B cell (primary cell): Measurements from ENCODE around the gene ANKRD44. TPM values are rescaled to one million over a fixed set of nuclear protein-coding genes. Genes with fewer than 3 reads are reported as not detected.

Source experiments
- ATAC-seq: fragments of 200-7000 bp; cut with Tn5 transposase; one replicate; pipeline ENCODE4 v1.10.0; 2021; ENCODE audit warnings: low read depth, mild to moderate bottlenecking, moderate number of reproducible peaks, moderate library complexity
- CTCF ChIA-PET: fragments of 350-600 bp; sonication (Branson Sonifier 250); formaldehyde crosslinking; loops from one replicate; lab custom pipeline; 2021; ENCODE audit warnings: antibody characterized with exemption, inconsistent platforms; lab: Charles Lee
- POLR2A ChIA-PET: fragments of 350-600 bp; sonication (Branson Sonifier 250); formaldehyde crosslinking; loops from one replicate; lab custom pipeline; 2021; ENCODE audit warnings: antibody characterized with exemption; lab: Charles Lee
- DNase-seq: peaks from one replicate; pipeline ENCODE4 v3.0.0; 2013
- H2AFZ ChIP-seq: 2 replicates; pipeline ENCODE4 v1.6.1; 2012; ENCODE audit warnings: mild to moderate bottlenecking, low read depth, low read length; ENCODE audit not compliant: insufficient read depth, poor library complexity, severe bottlenecking
- H3K27ac ChIP-seq, 2 donors: 1 replicate in 1 of 2; 2 replicates in 1 of 2; pipeline ENCODE4 v1.5.1; 2012 to 2013; ENCODE audit warnings: low read length in 2 of 2, mild to moderate bottlenecking in 2 of 2, moderate library complexity in 1 of 2
- H3K27me3 ChIP-seq, 4 experiments: fragments of 200-600 bp in 1 of 4; sonication (generic) in 1 of 4; replicated peaks in 1 of 4; 1 replicate in 2 of 4; 2 replicates in 2 of 4; pipeline versions ENCODE4 v1.6.1 to v1.7.0; 2013 to 2016; ENCODE audit warnings: low read length in 3 of 4, mild to moderate bottlenecking in 2 of 4, mixed read lengths in 1 of 4, moderate library complexity in 1 of 4; ENCODE audit not compliant: insufficient read depth in 4 of 4, control insufficient read depth in 3 of 4; ENCODE audit errors: control extremely low read depth in 1 of 4
- H3K36me3 ChIP-seq, 2 experiments: replicated peaks in 1 of 2; 1 replicate in 1 of 2; 2 replicates in 1 of 2; pipeline versions ENCODE4 v1.6.1 to v1.7.1; 2013; ENCODE audit warnings: low read length in 1 of 2; ENCODE audit not compliant: insufficient read depth in 2 of 2, control insufficient read depth in 1 of 2; ENCODE audit errors: control extremely low read depth in 1 of 2, extremely low read depth in 1 of 2
- H3K4me1 ChIP-seq, 2 donors: fragments of 200-600 bp in 1 of 2; sonication (generic) in 1 of 2; 1 replicate in 1 of 2; 2 replicates in 1 of 2; pipeline versions ENCODE4 v1.5.1 to v1.6.1; 2013 to 2017; ENCODE audit warnings: low read length in 2 of 2; ENCODE audit not compliant: control insufficient read depth in 2 of 2, insufficient read depth in 2 of 2
- H3K4me2 ChIP-seq: replicated peaks from 2 replicates; pipeline ENCODE3; 2012; ENCODE audit warnings: mild to moderate bottlenecking, low read depth, low read length; ENCODE audit not compliant: poor library complexity, severe bottlenecking
- H3K4me3 ChIP-seq, 5 experiments: fragments of 200-600 bp in 1 of 5; sonication (generic) in 1 of 5; 1 replicate in 3 of 5; 2 replicates in 2 of 5; pipeline versions ENCODE4 v1.5.1 to v1.7.0; 2011 to 2016; ENCODE audit warnings: low read length in 4 of 5, mild to moderate bottlenecking in 4 of 5, low read depth in 2 of 5, control low read depth in 1 of 5, moderate library complexity in 1 of 5; ENCODE audit not compliant: insufficient read depth in 1 of 5; ENCODE audit errors: control extremely low read depth in 1 of 5, extremely low read depth in 1 of 5
- H3K79me2 ChIP-seq: fragments of 200-600 bp; sonication (generic); one replicate; pipeline ENCODE4 v1.6.0; 2016; ENCODE audit warnings: low read length; ENCODE audit not compliant: control insufficient read depth, insufficient read depth
- H3K9ac ChIP-seq: fragments of 200-600 bp; sonication (generic); 2 replicates; pipeline ENCODE4 v1.6.1; 2017; ENCODE audit warnings: mild to moderate bottlenecking, low read length, moderate library complexity
- H3K9me3 ChIP-seq, 3 donors: one replicate each; pipeline versions ENCODE4 v1.6.1 to v1.7.1; 2013; ENCODE audit warnings: low read length in 2 of 3; ENCODE audit not compliant: control insufficient read depth in 2 of 3, insufficient read depth in 1 of 3; ENCODE audit errors: control extremely low read depth in 1 of 3
- H4K20me1 ChIP-seq: 2 replicates; pipeline ENCODE4 v1.6.0; 2012; ENCODE audit warnings: mild to moderate bottlenecking, low read length; ENCODE audit not compliant: insufficient read depth, control insufficient read depth, poor library complexity, severe bottlenecking
- H3K27ac Mint-ChIP-seq: one replicate; pipeline ENCODE4 v1.8.0; 2021; ENCODE audit warnings: mixed read lengths
- H3K27me3 Mint-ChIP-seq: one replicate; pipeline ENCODE4 v1.8.0; 2021; ENCODE audit warnings: mixed read lengths
- H3K4me1 Mint-ChIP-seq: one replicate; pipeline ENCODE4 v1.8.0; 2021; ENCODE audit warnings: mixed read lengths
- H3K4me3 Mint-ChIP-seq: one replicate; pipeline ENCODE4 v1.8.0; 2021; ENCODE audit warnings: mixed read lengths
- H3K9me3 Mint-ChIP-seq: one replicate; pipeline ENCODE4 v1.8.0; 2022; ENCODE audit warnings: mixed read lengths; ENCODE audit not compliant: insufficient read depth
- EZH2 ChIP-seq: IDR thresholded peaks from 2 replicates; pipeline ENCODE4 v1.6.1; 2012; ENCODE audit warnings: borderline replicate concordance, low read depth, mild to moderate bottlenecking, moderate library complexity, low read length; ENCODE audit not compliant: insufficient read depth, poor library complexity, severe bottlenecking
- WGBS: methylation state at CpG from one replicate; pipeline ENCODE4 v1.1.5; 2013; ENCODE audit warnings: missing lambda C conversion rate; ENCODE audit not compliant: insufficient coverage; 5-methylcytosine and 5-hydroxymethylcytosine counted together
- intact Hi-C: fragments of 100-400 bp; cut with micrococcal nuclease; formaldehyde crosslinking; loops from one replicate; pipeline ENCODE4 v1.10.0; 2022
- polyA plus RNA-seq: library from polyadenylated mRNA; depleted of rRNA; stranded (reverse); fragments of >200 nt; gene quantifications from 2 replicates; pipeline ENCODE4 v1.2.3, GENCODE V29; 2012
- total RNA-seq, 2 donors: library from RNA; stranded (reverse); fragments of 120-200 nt in 1 of 2; gene quantifications; 1 replicate in 1 of 2; 2 replicates in 1 of 2; pipeline versions ENCODE4 v1.2.3 to v1.2.4, GENCODE V29; 2013 to 2022
- TF ChIP-seq, protein P1 (sequence below): fragments of 200-600 bp; IDR thresholded peaks from one replicate; pipeline ENCODE4 v1.8.0; 2022; ENCODE audit warnings: antibody characterized with exemption, mild to moderate bottlenecking

Gene ANKRD44
- total and polyA plus RNA-seq, 2 donors (not counting 1 experiment from before 2014, with no cell fraction given) = 92.6 to 457 TPM

DNA sequence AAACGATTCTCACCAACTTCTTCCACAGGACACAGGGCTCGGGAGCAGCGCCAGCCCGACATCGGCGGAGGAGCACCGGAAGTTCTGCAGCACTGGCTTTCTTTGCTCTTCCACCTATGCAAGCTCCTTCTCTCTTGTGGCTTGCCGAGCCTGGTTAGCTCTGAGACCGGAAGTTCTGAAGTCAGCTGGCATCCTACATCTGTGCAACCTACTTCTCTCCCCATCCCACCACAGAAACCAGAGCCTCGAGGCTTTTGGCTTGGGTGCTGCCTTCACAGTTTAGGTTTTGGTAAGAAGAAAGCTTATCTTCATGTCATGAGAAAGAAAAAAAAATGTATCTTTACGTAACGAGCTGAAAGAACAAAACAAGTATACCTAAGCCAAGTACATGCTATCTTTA lies 111.7 kb downstream of the ANKRD44 start:
- POLR2A ChIA-PET = interaction anchor here (0.8 to 2.8 kb wide), 9 partner anchors 8 to 110 kb away, joined by 3 to 38 read pairs (median 3); partner anchors contain the start of gene ANKRD44
- H3K4me3 Mint-ChIP-seq = peak overlapping the region; percentile 93

DNA sequence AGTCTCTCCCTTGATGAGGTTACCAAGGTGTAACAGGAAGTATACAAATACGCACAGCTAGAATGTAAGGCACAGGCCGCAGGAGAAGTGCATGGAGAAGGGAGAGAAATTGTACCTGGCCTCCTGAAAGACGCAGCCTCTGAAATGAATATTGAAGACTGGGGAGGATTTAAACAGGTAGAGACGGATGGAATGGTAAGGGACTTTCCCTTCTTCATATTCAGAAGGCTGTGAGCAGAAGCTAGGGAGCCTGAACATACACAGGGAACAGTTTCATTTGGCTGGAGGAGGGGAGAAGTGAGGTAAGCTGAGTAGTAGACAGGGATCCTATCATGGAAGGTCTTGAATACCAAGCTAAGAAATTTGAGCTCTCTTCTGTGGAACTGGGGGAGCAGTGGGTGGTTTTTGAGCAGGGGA lies 112.7 kb downstream of the ANKRD44 start:
- Mint-ChIP-seq H3K4me3 (peak overlapping the region; percentile 93), H3K27me3 (no peaks in the 10 kb centered on the region), H3K9me3 (no peaks in the 10 kb centered on the region), H3K4me1 (peaks cover 81% of the 10 kb centered on the region), H3K27ac (peak overlapping the region; percentile 97)
- WGBS = 44% methylated on average over 3 of the region's 4 CpGs
- intact Hi-C loops = loop anchor here (2.0 kb wide), 4 partner anchors 19 to 113 kb away; partner anchors contain the start of gene ANKRD44
- H3K27ac ChIP-seq = peak overlapping the region; percentile 68 to 86
- H3K4me2 ChIP-seq = peak overlapping the region; percentile 68
- H3K9me3 ChIP-seq = no peaks in the 10 kb centered on the region
- ATAC-seq (no peak), DNase-seq (peak; percentile 39)
- no peak for TF ChIP-seq EZH2
- TF ChIP-seq, protein P1, sequence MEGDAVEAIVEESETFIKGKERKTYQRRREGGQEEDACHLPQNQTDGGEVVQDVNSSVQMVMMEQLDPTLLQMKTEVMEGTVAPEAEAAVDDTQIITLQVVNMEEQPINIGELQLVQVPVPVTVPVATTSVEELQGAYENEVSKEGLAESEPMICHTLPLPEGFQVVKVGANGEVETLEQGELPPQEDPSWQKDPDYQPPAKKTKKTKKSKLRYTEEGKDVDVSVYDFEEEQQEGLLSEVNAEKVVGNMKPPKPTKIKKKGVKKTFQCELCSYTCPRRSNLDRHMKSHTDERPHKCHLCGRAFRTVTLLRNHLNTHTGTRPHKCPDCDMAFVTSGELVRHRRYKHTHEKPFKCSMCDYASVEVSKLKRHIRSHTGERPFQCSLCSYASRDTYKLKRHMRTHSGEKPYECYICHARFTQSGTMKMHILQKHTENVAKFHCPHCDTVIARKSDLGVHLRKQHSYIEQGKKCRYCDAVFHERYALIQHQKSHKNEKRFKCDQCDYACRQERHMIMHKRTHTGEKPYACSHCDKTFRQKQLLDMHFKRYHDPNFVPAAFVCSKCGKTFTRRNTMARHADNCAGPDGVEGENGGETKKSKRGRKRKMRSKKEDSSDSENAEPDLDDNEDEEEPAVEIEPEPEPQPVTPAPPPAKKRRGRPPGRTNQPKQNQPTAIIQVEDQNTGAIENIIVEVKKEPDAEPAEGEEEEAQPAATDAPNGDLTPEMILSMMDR = no peak
- ChIA-PET CTCF (interaction anchor here (1.1 to 15.8 kb wide), 10 partner anchors 12 to 110 kb away, joined by 3 to 336 read pairs (median 5); partner anchors contain the start of gene ANKRD44), POLR2A (interaction anchor here (0.6 to 2.8 kb wide), 5 partner anchors 12 to 111 kb away, joined by 3 to 38 read pairs (median 5); partner anchors contain the start of gene ANKRD44)
- peaks cover 91% of the 10 kb centered on the region for H3K79me2 ChIP-seq
- peak overlapping the region; percentile 47 for H3K9ac ChIP-seq
- H4K20me1 ChIP-seq = no peaks in the 10 kb centered on the region
- H2AFZ ChIP-seq = peak overlapping the region; percentile 12
- H3K36me3 ChIP-seq = peaks cover 2 to 13% of the 10 kb centered on the region in 2 experiments
- peak overlapping the region; percentile 30 to 60 (median 57) for H3K4me3 ChIP-seq
- H3K27me3 ChIP-seq = no peaks in the 10 kb centered on the region
- peaks cover 65 to 68% of the 10 kb centered on the region in 2 donors for H3K4me1 ChIP-seq

More for the DNA sequence above, 111.7 kb downstream of the ANKRD44 start:
- intact Hi-C loops = loop anchor here (1.0 to 2.0 kb wide), 6 partner anchors 8 to 112 kb away; partner anchors contain the start of gene ANKRD44
- Histone ChIP-seq H3K9me3 (no peaks in the 10 kb centered on the region), H3K36me3 (peaks cover 10 to 23% of the 10 kb centered on the region in 2 experiments), H2AFZ (peak overlapping the region; percentile 18), H3K27ac (peak overlapping the region; percentile 68 to 86), H3K4me1 (peaks cover 68 to 71% of the 10 kb centered on the region in 2 donors), H3K9ac (peak overlapping the region; percentile 47), H3K79me2 (peaks cover 91% of the 10 kb centered on the region), H4K20me1 (no peaks in the 10 kb centered on the region), H3K27me3 (no peaks in the 10 kb centered on the region), H3K4me3 (peak overlapping the region; percentile 30 to 60 (median 57)), H3K4me2 (peak overlapping the region; percentile 68)
- CTCF ChIA-PET = interaction anchor here (0.7 to 15.8 kb wide), 19 partner anchors 8 to 109 kb away, joined by 3 to 336 read pairs (median 5); partner anchors contain the start of gene ANKRD44
- Mint-ChIP-seq H3K4me1 (peaks cover 84% of the 10 kb centered on the region), H3K27ac (peak overlapping the region; percentile 97), H3K9me3 (no peaks in the 10 kb centered on the region), H3K27me3 (no peaks in the 10 kb centered on the region)
- peak; percentile 93 for DNase-seq
- ATAC-seq = peak; percentile 96
- WGBS = 0% methylated on average over 6 of the region's 12 CpGs
- TF ChIP-seq EZH2 = no peak
- TF ChIP-seq, protein P1 = no peak
